Progenitor cell of endocrine pancreas (in vitro differentiated cells): Measurements from ENCODE around the gene UGT1A4. TPM values are rescaled to one million over a fixed set of nuclear protein-coding genes. Genes with fewer than 3 reads are reported as not detected.
"Not testable (repeated sequence)": the region's sequence is repeated elsewhere in the genome, so short reads cannot be mapped to it uniquely, and the experiment has no call there.

Experiments
- DNase-seq: peaks from one replicate; pipeline ENCODE4 v3.0.0; 2021; ENCODE audit warnings: low spot score; ENCODE audit not compliant: unreplicated experiment
- H3K27ac Mint-ChIP-seq: 2 replicates; pipeline ENCODE4 v1.8.0; 2021; ENCODE audit warnings: mild to moderate bottlenecking, moderate library complexity, mixed read lengths
- H3K27me3 Mint-ChIP-seq: 2 replicates; pipeline ENCODE4 v1.8.0; 2021; ENCODE audit warnings: mixed read lengths
- H3K36me3 Mint-ChIP-seq: 2 replicates; pipeline ENCODE4 v1.8.0; 2022; ENCODE audit warnings: mixed read lengths; ENCODE audit not compliant: insufficient read depth
- H3K4me1 Mint-ChIP-seq: 2 replicates; pipeline ENCODE4 v1.8.0; 2021; ENCODE audit warnings: low read depth, mixed read lengths
- H3K4me3 Mint-ChIP-seq: 2 replicates; pipeline ENCODE4 v1.8.0; 2021; ENCODE audit warnings: low read depth, mild to moderate bottlenecking, moderate library complexity, mixed read lengths
- H3K9me3 Mint-ChIP-seq: 2 replicates; pipeline ENCODE4 v1.8.0; 2021; ENCODE audit warnings: low read depth, mixed read lengths
- total RNA-seq: library from RNA; stranded (reverse); gene quantifications from 2 replicates; pipeline ENCODE4 v1.2.1, GENCODE V29; 2021
- TF ChIP-seq, protein P1 (sequence below): fragments of 200-600 bp; sonication (generic); IDR thresholded peaks from one replicate; pipeline ENCODE4 v1.5.0; 2021; ENCODE audit warnings: antibody characterized with exemption, mild to moderate bottlenecking; ENCODE audit not compliant: unreplicated experiment

The UGT1A4 gene
- total RNA-seq, 1 donor from 2014 or later: not detected

- peaks cover 15% of the 10 kb centered on the region for H3K9me3 Mint-ChIP-seq
- no peaks in the 10 kb centered on the region for H3K36me3 Mint-ChIP-seq
- TF ChIP-seq, protein P1, sequence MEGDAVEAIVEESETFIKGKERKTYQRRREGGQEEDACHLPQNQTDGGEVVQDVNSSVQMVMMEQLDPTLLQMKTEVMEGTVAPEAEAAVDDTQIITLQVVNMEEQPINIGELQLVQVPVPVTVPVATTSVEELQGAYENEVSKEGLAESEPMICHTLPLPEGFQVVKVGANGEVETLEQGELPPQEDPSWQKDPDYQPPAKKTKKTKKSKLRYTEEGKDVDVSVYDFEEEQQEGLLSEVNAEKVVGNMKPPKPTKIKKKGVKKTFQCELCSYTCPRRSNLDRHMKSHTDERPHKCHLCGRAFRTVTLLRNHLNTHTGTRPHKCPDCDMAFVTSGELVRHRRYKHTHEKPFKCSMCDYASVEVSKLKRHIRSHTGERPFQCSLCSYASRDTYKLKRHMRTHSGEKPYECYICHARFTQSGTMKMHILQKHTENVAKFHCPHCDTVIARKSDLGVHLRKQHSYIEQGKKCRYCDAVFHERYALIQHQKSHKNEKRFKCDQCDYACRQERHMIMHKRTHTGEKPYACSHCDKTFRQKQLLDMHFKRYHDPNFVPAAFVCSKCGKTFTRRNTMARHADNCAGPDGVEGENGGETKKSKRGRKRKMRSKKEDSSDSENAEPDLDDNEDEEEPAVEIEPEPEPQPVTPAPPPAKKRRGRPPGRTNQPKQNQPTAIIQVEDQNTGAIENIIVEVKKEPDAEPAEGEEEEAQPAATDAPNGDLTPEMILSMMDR: no peak
- no peak overlapping the region for H3K27ac Mint-ChIP-seq
- H3K4me1 Mint-ChIP-seq: peaks cover 4% of the 10 kb centered on the region
- peaks cover 8% of the 10 kb centered on the region for H3K27me3 Mint-ChIP-seq
- H3K4me3 Mint-ChIP-seq: no peak overlapping the region
- DNase-seq: no peak
Observed at GRCh38 chr2:233743464-233744259, 25.1 kb downstream of the UGT1A4 start.

GRCh38 chr2:233745073-233745755 lies 26.7 kb downstream of the UGT1A4 start:
- H3K4me1 Mint-ChIP-seq: peaks cover 4% of the 10 kb centered on the region
- no peak overlapping the region for H3K27ac Mint-ChIP-seq
- DNase-seq: no peak
- peaks cover under 1% of the 10 kb centered on the region for H3K36me3 Mint-ChIP-seq
- no peak overlapping the region for H3K4me3 Mint-ChIP-seq
- peaks cover 23% of the 10 kb centered on the region for H3K9me3 Mint-ChIP-seq
- peaks cover 12% of the 10 kb centered on the region for H3K27me3 Mint-ChIP-seq
- TF ChIP-seq, protein P1: no peak

- H3K36me3 Mint-ChIP-seq, DNase-seq, H3K27ac Mint-ChIP-seq, H3K4me1 Mint-ChIP-seq, H3K4me3 Mint-ChIP-seq: not testable (repeated sequence)
- Mint-ChIP-seq H3K9me3 (peaks cover 25% of the 10 kb centered on the region), H3K27me3 (peaks cover 12% of the 10 kb centered on the region)
Observed at GRCh38 chr2:233745838-233746237, 27.3 kb downstream of the UGT1A4 start.

GRCh38 chr2:233746475-233747282 lies 28.1 kb downstream of the UGT1A4 start:
- peaks cover 12% of the 10 kb centered on the region for H3K27me3 Mint-ChIP-seq
- H3K9me3 Mint-ChIP-seq: peaks cover 33% of the 10 kb centered on the region
- H3K4me1 Mint-ChIP-seq: peaks cover 4% of the 10 kb centered on the region
- H3K36me3 Mint-ChIP-seq: peaks cover 1% of the 10 kb centered on the region
- TF ChIP-seq, protein P1: no peak
- H3K4me3 Mint-ChIP-seq: no peak overlapping the region
- no peak for DNase-seq
- no peak overlapping the region for H3K27ac Mint-ChIP-seq

DNA sequence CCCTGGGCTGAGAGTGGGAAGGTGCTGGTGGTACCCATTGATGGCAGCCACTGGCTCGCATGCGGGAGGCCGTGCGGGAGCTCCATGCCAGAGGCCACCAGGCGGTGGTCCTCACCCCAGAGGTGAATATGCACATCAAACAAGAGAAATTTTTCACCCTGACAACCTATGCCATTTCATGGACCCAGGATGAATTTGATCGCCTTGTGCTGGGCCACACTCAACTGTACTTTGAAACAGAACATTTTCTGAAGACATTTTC lies 28.7 kb downstream of the UGT1A4 start:
- Mint-ChIP-seq H3K27ac (no peak overlapping the region), H3K9me3 (peaks cover 38% of the 10 kb centered on the region)

GRCh38 chr2:233750689-233751088 lies 32.2 kb downstream of the UGT1A4 start:
- not testable (repeated sequence) for H3K27ac Mint-ChIP-seq, DNase-seq, H3K4me1 Mint-ChIP-seq, H3K36me3 Mint-ChIP-seq, H3K4me3 Mint-ChIP-seq
- H3K9me3 Mint-ChIP-seq: peaks cover 45% of the 10 kb centered on the region
- peaks cover 12% of the 10 kb centered on the region for H3K27me3 Mint-ChIP-seq

More for the DNA sequence above, 28.7 kb downstream of the UGT1A4 start:
- TF ChIP-seq, protein P1: no peak
- no peak for DNase-seq
- peaks cover 12% of the 10 kb centered on the region for H3K27me3 Mint-ChIP-seq
- H3K4me3 Mint-ChIP-seq: no peak overlapping the region
- H3K4me1 Mint-ChIP-seq: peaks cover 4% of the 10 kb centered on the region
- peaks cover 1% of the 10 kb centered on the region for H3K36me3 Mint-ChIP-seq

GRCh38 chr2:233751212-233752009 lies 32.9 kb downstream of the UGT1A4 start:
- Mint-ChIP-seq H3K9me3 (peaks cover 45% of the 10 kb centered on the region), H3K27me3 (peaks cover 12% of the 10 kb centered on the region)
- H3K4me3 Mint-ChIP-seq, H3K36me3 Mint-ChIP-seq, H3K4me1 Mint-ChIP-seq, DNase-seq, H3K27ac Mint-ChIP-seq: not testable (repeated sequence)
